ENCODE results near the gene DEFB129.
A peak's percentile ranks its signal among the peaks of the same experiment; 100 is the strongest.
"Not testable (repeated sequence)": the region's sequence is repeated elsewhere in the genome, so short reads cannot be mapped to it uniquely, and the experiment has no call there.

The DEFB129 gene

GRCh38 chr20:198225-198624 lies 28.8 kb upstream of the DEFB129 start:
- no peak overlapping the region for H3K14ac ChIP-seq (ENCODE audit: low read length in 2 of 2)
- H2BK120ac ChIP-seq (ENCODE audit: low read depth, low read length) = no peak overlapping the region
- no peak overlapping the region for H3K23ac ChIP-seq (ENCODE audit: low read length in 2 of 2)
- H3K9ac ChIP-seq (ENCODE audit: low read length) = no peak overlapping the region
- H3K4me1 ChIP-seq (ENCODE audit: control insufficient read depth, insufficient read depth, low read depth, low read length) = peaks cover 2% of the 10 kb centered on the region
- no peak overlapping the region for H2AFZ ChIP-seq (ENCODE audit: low read depth, low read length)
- H3K4me3 ChIP-seq (ENCODE audit: insufficient read depth in 1 of 2, low read depth in 1 of 2, low read length in 2 of 2) = no peak overlapping the region
- H3K27me3 ChIP-seq (ENCODE audit: control insufficient read depth in 1 of 2, insufficient read depth in 1 of 2, low read length in 2 of 2) = peaks cover 2 to 10% of the 10 kb centered on the region in 2 experiments
- 63% methylated on average over 1 of the region's 1 CpG for WGBS
- H2BK12ac ChIP-seq (ENCODE audit: low read length in 2 of 2) = no peak overlapping the region
- no peak overlapping the region for H2AK5ac ChIP-seq (ENCODE audit: low read length, severe bottlenecking)
- no peaks in the 10 kb centered on the region for H3K36me3 ChIP-seq (ENCODE audit: control insufficient read depth in 1 of 2, insufficient read depth in 2 of 2, low read depth in 1 of 2, low read length in 2 of 2)
- no peak overlapping the region for H3K18ac ChIP-seq (ENCODE audit: low read depth in 1 of 2, low read length in 2 of 2)
- H2BK15ac ChIP-seq (ENCODE audit: low read depth, poor library complexity, severe bottlenecking) = no peak overlapping the region
- no peak overlapping the region for H3K27ac ChIP-seq (ENCODE audit: low read length, poor library complexity, severe bottlenecking)
- no peaks in the 10 kb centered on the region for H3K9me3 ChIP-seq (ENCODE audit: control insufficient read depth, low read length)
- no peaks in the 10 kb centered on the region for H3K79me1 ChIP-seq (replicated peaks; ENCODE audit: low read length, poor library complexity, severe bottlenecking)
- no peak for DNase-seq
- H4K91ac ChIP-seq (ENCODE audit: low read length) = no peak overlapping the region
- H3K4ac ChIP-seq (ENCODE audit: low read depth in 1 of 2, low read length in 2 of 2) = no peak overlapping the region
- H2BK5ac ChIP-seq (ENCODE audit: low read depth, low read length, poor library complexity, severe bottlenecking) = no peak overlapping the region
- H4K8ac ChIP-seq (ENCODE audit: low read length) = no peak overlapping the region
- no peak overlapping the region for H3K4me2 ChIP-seq (ENCODE audit: low read length, poor library complexity, severe bottlenecking)

- Histone ChIP-seq H3K27me3 (ENCODE audit: control insufficient read depth in 1 of 2, insufficient read depth in 1 of 2, low read length in 2 of 2) (peaks cover 4 to 15% of the 10 kb centered on the region in 2 experiments), H3K79me1 (replicated peaks; ENCODE audit: low read length, poor library complexity, severe bottlenecking) (no peaks in the 10 kb centered on the region), H2AK5ac (ENCODE audit: low read length, severe bottlenecking) (no peak overlapping the region), H2BK15ac (ENCODE audit: low read depth, poor library complexity, severe bottlenecking) (no peak overlapping the region), H3K27ac (ENCODE audit: low read length, poor library complexity, severe bottlenecking) (no peak overlapping the region), H3K4ac (ENCODE audit: low read depth in 1 of 2, low read length in 2 of 2) (no peak overlapping the region), H2BK5ac (ENCODE audit: low read depth, low read length, poor library complexity, severe bottlenecking) (no peak overlapping the region), H3K9ac (ENCODE audit: low read length) (no peak overlapping the region), H3K4me1 (ENCODE audit: control insufficient read depth, insufficient read depth, low read depth, low read length) (no peaks in the 10 kb centered on the region), H4K8ac (ENCODE audit: low read length) (no peak overlapping the region), H4K91ac (ENCODE audit: low read length) (no peak overlapping the region), H2AFZ (ENCODE audit: low read depth, low read length) (no peak overlapping the region), H2BK120ac (ENCODE audit: low read depth, low read length) (no peak overlapping the region), H3K9me3 (ENCODE audit: control insufficient read depth, low read length) (no peaks in the 10 kb centered on the region), H3K4me2 (ENCODE audit: low read length, poor library complexity, severe bottlenecking) (no peak overlapping the region), H3K14ac (ENCODE audit: low read length in 2 of 2) (no peak overlapping the region), H3K36me3 (ENCODE audit: control insufficient read depth in 1 of 2, insufficient read depth in 2 of 2, low read depth in 1 of 2, low read length in 2 of 2) (no peaks in the 10 kb centered on the region), H2BK12ac (ENCODE audit: low read length in 2 of 2) (no peak overlapping the region), H3K4me3 (ENCODE audit: insufficient read depth in 1 of 2, low read depth in 1 of 2, low read length in 2 of 2) (no peak overlapping the region), H3K23ac (ENCODE audit: low read length in 2 of 2) (no peak overlapping the region), H3K18ac (ENCODE audit: low read depth in 1 of 2, low read length in 2 of 2) (no peak overlapping the region)
- WGBS = 42% methylated on average over 4 of the region's 4 CpGs
- DNase-seq = no peak
Measured at GRCh38 chr20:199996-200395, 27.1 kb upstream of the DEFB129 start.

- not testable (repeated sequence) for H3K79me1 ChIP-seq (replicated peaks; ENCODE audit: low read length, poor library complexity, severe bottlenecking); H3K4ac ChIP-seq (ENCODE audit: low read depth in 1 of 2, low read length in 2 of 2); DNase-seq; H2AK5ac ChIP-seq (ENCODE audit: low read length, severe bottlenecking); H3K18ac ChIP-seq (ENCODE audit: low read depth in 1 of 2, low read length in 2 of 2); H2BK15ac ChIP-seq (ENCODE audit: low read depth, poor library complexity, severe bottlenecking); H2BK5ac ChIP-seq (ENCODE audit: low read depth, low read length, poor library complexity, severe bottlenecking); H3K4me2 ChIP-seq (ENCODE audit: low read length, poor library complexity, severe bottlenecking); H3K9ac ChIP-seq (ENCODE audit: low read length); H2AFZ ChIP-seq (ENCODE audit: low read depth, low read length); H2BK12ac ChIP-seq (ENCODE audit: low read length in 2 of 2); H3K36me3 ChIP-seq (ENCODE audit: control insufficient read depth in 1 of 2, insufficient read depth in 2 of 2, low read depth in 1 of 2, low read length in 2 of 2); H2BK120ac ChIP-seq (ENCODE audit: low read depth, low read length); H3K14ac ChIP-seq (ENCODE audit: low read length in 2 of 2); H3K9me3 ChIP-seq (ENCODE audit: control insufficient read depth, low read length); H3K4me1 ChIP-seq (ENCODE audit: control insufficient read depth, insufficient read depth, low read depth, low read length); H4K91ac ChIP-seq (ENCODE audit: low read length); H3K23ac ChIP-seq (ENCODE audit: low read length in 2 of 2); H4K8ac ChIP-seq (ENCODE audit: low read length); H3K27ac ChIP-seq (ENCODE audit: low read length, poor library complexity, severe bottlenecking); H3K4me3 ChIP-seq (ENCODE audit: insufficient read depth in 1 of 2, low read depth in 1 of 2, low read length in 2 of 2)
- H3K27me3 ChIP-seq (ENCODE audit: control insufficient read depth in 1 of 2, insufficient read depth in 1 of 2, low read length in 2 of 2) = peaks cover 15 to 16% of the 10 kb centered on the region in 2 experiments
- WGBS = 89% methylated on average over 1 of the region's 4 CpGs
Measured at GRCh38 chr20:203630-204029, 23.4 kb upstream of the DEFB129 start.

- H3K36me3 ChIP-seq (ENCODE audit: control insufficient read depth in 1 of 2, insufficient read depth in 2 of 2, low read depth in 1 of 2, low read length in 2 of 2) = no peaks in the 10 kb centered on the region
- 23% methylated on average over 5 of the region's 5 CpGs for WGBS
Measured at GRCh38 chr20:208942-209566, 18.0 kb upstream of the DEFB129 start.

More at GRCh38 chr20:208942-209566, 18.0 kb upstream of the DEFB129 start:
- no peak overlapping the region for H3K4ac ChIP-seq (ENCODE audit: low read depth in 1 of 2, low read length in 2 of 2)
- H3K27ac ChIP-seq (ENCODE audit: low read length, poor library complexity, severe bottlenecking) = no peak overlapping the region
- H2BK15ac ChIP-seq (ENCODE audit: low read depth, poor library complexity, severe bottlenecking) = no peak overlapping the region
- H3K14ac ChIP-seq (ENCODE audit: low read length in 2 of 2) = no peak overlapping the region
- no peak overlapping the region for H4K8ac ChIP-seq (ENCODE audit: low read length)
- H3K4me3 ChIP-seq (ENCODE audit: insufficient read depth in 1 of 2, low read depth in 1 of 2, low read length in 2 of 2) = no peak overlapping the region
- no peaks in the 10 kb centered on the region for H3K4me1 ChIP-seq (ENCODE audit: control insufficient read depth, insufficient read depth, low read depth, low read length)
- no peak overlapping the region for H3K23ac ChIP-seq (ENCODE audit: low read length in 2 of 2)
- H3K18ac ChIP-seq (ENCODE audit: low read depth in 1 of 2, low read length in 2 of 2) = no peak overlapping the region
- H2BK5ac ChIP-seq (ENCODE audit: low read depth, low read length, poor library complexity, severe bottlenecking) = no peak overlapping the region
- H3K9me3 ChIP-seq (ENCODE audit: control insufficient read depth, low read length) = no peaks in the 10 kb centered on the region
- H2AK5ac ChIP-seq (ENCODE audit: low read length, severe bottlenecking) = no peak overlapping the region
- no peak overlapping the region for H4K91ac ChIP-seq (ENCODE audit: low read length)
- no peak overlapping the region for H3K4me2 ChIP-seq (ENCODE audit: low read length, poor library complexity, severe bottlenecking)
- H3K27me3 ChIP-seq (ENCODE audit: control insufficient read depth in 1 of 2, insufficient read depth in 1 of 2, low read length in 2 of 2) = peaks cover 21 to 28% of the 10 kb centered on the region in 2 experiments
- no peak overlapping the region for H2AFZ ChIP-seq (ENCODE audit: low read depth, low read length)
- DNase-seq = peak; percentile 83
- no peaks in the 10 kb centered on the region for H3K79me1 ChIP-seq (replicated peaks; ENCODE audit: low read length, poor library complexity, severe bottlenecking)
- no peak overlapping the region for H3K9ac ChIP-seq (ENCODE audit: low read length)
- no peak overlapping the region for H2BK12ac ChIP-seq (ENCODE audit: low read length in 2 of 2)
- no peak overlapping the region for H2BK120ac ChIP-seq (ENCODE audit: low read depth, low read length)

All from mesenchymal stem cell (in vitro differentiated cells and primary cell).